ES-I3 (cell line): ENCODE data around the gene PRKG2.
"Not testable (repeated sequence)": the region's sequence is repeated elsewhere in the genome, so short reads cannot be mapped to it uniquely, and the experiment has no call there.

Experiments used
- H3K36me3 ChIP-seq: 2 replicates; pipeline ENCODE4 v1.6.1; 2013; ENCODE audit warnings: mild to moderate bottlenecking, low read length, control low read depth, moderate library complexity; ENCODE audit not compliant: insufficient read depth
- H3K4me1 ChIP-seq: 2 replicates; pipeline ENCODE4 v1.6.1; 2013; ENCODE audit warnings: mild to moderate bottlenecking, control low read depth, low read length; ENCODE audit not compliant: insufficient read depth
- H3K9ac ChIP-seq: 2 replicates; pipeline ENCODE4 v1.6.1; 2013; ENCODE audit warnings: low read depth, mild to moderate bottlenecking, low read length, moderate library complexity
- H3K9me3 ChIP-seq: 2 replicates; pipeline ENCODE4 v1.6.1; 2013; ENCODE audit warnings: mild to moderate bottlenecking, low read length, moderate library complexity; ENCODE audit not compliant: control insufficient read depth, insufficient read depth

PRKG2 gene

GRCh38 chr4:81153714-81154323, 61.2 kb downstream of the PRKG2 start:
- not testable (repeated sequence) for H3K4me1 ChIP-seq, H3K36me3 ChIP-seq, H3K9me3 ChIP-seq
- peak overlapping the region; percentile 61 for H3K9ac ChIP-seq

GRCh38 chr4:81152839-81153713, 61.9 kb downstream of the PRKG2 start:
- Histone ChIP-seq H3K9me3 (no peaks in the 10 kb centered on the region), H3K9ac (peak overlapping the region; percentile 61), H3K36me3 (no peaks in the 10 kb centered on the region), H3K4me1 (no peaks in the 10 kb centered on the region)

GRCh38 chr4:81149976-81150375, 65.0 kb downstream of the PRKG2 start:
- Histone ChIP-seq H3K4me1 (no peaks in the 10 kb centered on the region), H3K9me3 (no peaks in the 10 kb centered on the region), H3K36me3 (no peaks in the 10 kb centered on the region), H3K9ac (no peak overlapping the region)

GRCh38 chr4:81148576-81148975, 66.4 kb downstream of the PRKG2 start:
- H3K9ac ChIP-seq, result no peak overlapping the region
- no peaks in the 10 kb centered on the region for H3K36me3 ChIP-seq
- H3K9me3 ChIP-seq, result no peaks in the 10 kb centered on the region
- no peaks in the 10 kb centered on the region for H3K4me1 ChIP-seq

- H3K9ac ChIP-seq, result no peak overlapping the region
- H3K36me3 ChIP-seq, result no peaks in the 10 kb centered on the region
- no peaks in the 10 kb centered on the region for H3K4me1 ChIP-seq
- no peaks in the 10 kb centered on the region for H3K9me3 ChIP-seq
Measured at GRCh38 chr4:81146466-81146865, 68.6 kb downstream of the PRKG2 start.

GRCh38 chr4:81143183-81143582, 71.8 kb downstream of the PRKG2 start:
- Histone ChIP-seq H3K9ac (no peak overlapping the region), H3K9me3 (no peaks in the 10 kb centered on the region), H3K36me3 (no peaks in the 10 kb centered on the region), H3K4me1 (no peaks in the 10 kb centered on the region)

- Histone ChIP-seq H3K9me3 (no peaks in the 10 kb centered on the region), H3K9ac (no peak overlapping the region), H3K36me3 (no peaks in the 10 kb centered on the region), H3K4me1 (peaks cover 3% of the 10 kb centered on the region; the same call in 1 of the 2 replicates)
Measured at GRCh38 chr4:81142744-81143143, 72.3 kb downstream of the PRKG2 start.

GRCh38 chr4:81137894-81138293, 77.1 kb downstream of the PRKG2 start:
- H3K9ac ChIP-seq, result no peak overlapping the region
- H3K4me1 ChIP-seq, result peaks cover 5% of the 10 kb centered on the region; the same call in 1 of the 2 replicates
- H3K9me3 ChIP-seq, result no peaks in the 10 kb centered on the region
- H3K36me3 ChIP-seq, result no peaks in the 10 kb centered on the region

GRCh38 chr4:81137446-81137845, 77.6 kb downstream of the PRKG2 start:
- Histone ChIP-seq H3K9me3 (no peaks in the 10 kb centered on the region), H3K4me1 (peaks cover 5% of the 10 kb centered on the region; the same call in 1 of the 2 replicates), H3K9ac (no peak overlapping the region), H3K36me3 (no peaks in the 10 kb centered on the region)

- Histone ChIP-seq H3K4me1 (peaks cover 5% of the 10 kb centered on the region; the same call in 1 of the 2 replicates), H3K9ac (no peak overlapping the region), H3K9me3 (no peaks in the 10 kb centered on the region; the same call in 1 of the 2 replicates), H3K36me3 (no peaks in the 10 kb centered on the region)
Measured at GRCh38 chr4:81136161-81136905, 78.7 kb downstream of the PRKG2 start.

GRCh38 chr4:81135501-81135900, 79.5 kb downstream of the PRKG2 start:
- Histone ChIP-seq H3K4me1 (peaks cover 5% of the 10 kb centered on the region; the same call in 1 of the 2 replicates), H3K9ac (no peak overlapping the region), H3K36me3 (no peaks in the 10 kb centered on the region), H3K9me3 (no peaks in the 10 kb centered on the region; the same call in 1 of the 2 replicates)

- no peaks in the 10 kb centered on the region for H3K36me3 ChIP-seq
- no peaks in the 10 kb centered on the region for H3K4me1 ChIP-seq
- no peak overlapping the region for H3K9ac ChIP-seq
- H3K9me3 ChIP-seq, result no peaks in the 10 kb centered on the region; the same call in 1 of the 2 replicates
Measured at GRCh38 chr4:81131563-81131962, 83.5 kb downstream of the PRKG2 start.

- H3K9ac ChIP-seq, result no peak overlapping the region
- H3K36me3 ChIP-seq, result no peaks in the 10 kb centered on the region
- H3K9me3 ChIP-seq, result no peaks in the 10 kb centered on the region; the same call in 1 of the 2 replicates
- no peaks in the 10 kb centered on the region for H3K4me1 ChIP-seq
Measured at GRCh38 chr4:81131066-81131465, 84.0 kb downstream of the PRKG2 start.

GRCh38 chr4:81130569-81130968, 84.5 kb downstream of the PRKG2 start:
- Histone ChIP-seq H3K36me3 (no peaks in the 10 kb centered on the region), H3K4me1 (no peaks in the 10 kb centered on the region), H3K9me3 (no peaks in the 10 kb centered on the region; the same call in 1 of the 2 replicates), H3K9ac (no peak overlapping the region)
